ENCODE data around the gene WASF3. TPM values are rescaled to one million over a fixed set of nuclear protein-coding genes. Genes with fewer than 3 reads are reported as not detected.

The WASF3 gene
- total RNA-seq, 2 donors from 2014 or later, result 11.8 to 14.4 TPM

- Histone ChIP-seq H3K36me3 (no peaks in the 10 kb centered on the region), H3K9me3 (no peaks in the 10 kb centered on the region), H3K27me3 (no peaks in the 10 kb centered on the region), H3K4me1 (peaks cover 0 to 33% of the 10 kb centered on the region in 2 donors), H3K27ac (peak overlapping the region; percentile 22 to 70), H3K4me3 (peak overlapping the region; percentile 73 to 79)
- TF ChIP-seq CTCF (IDR thresholded peaks at IDR 0.05), result no peak
- DNase-seq (ENCODE audit: low spot score), result no peak
Measured at GRCh38 chr13:26558074-26558805, 757 bp downstream of the WASF3 start.

- no peak overlapping the region for H3K27ac ChIP-seq
- DNase-seq (ENCODE audit: low spot score), result no peak
- H3K4me3 ChIP-seq, result peak overlapping the region; percentile 73 to 79
- TF ChIP-seq CTCF (IDR thresholded peaks at IDR 0.05), result no peak
- H3K27me3 ChIP-seq, result no peaks in the 10 kb centered on the region
- H3K36me3 ChIP-seq, result no peaks in the 10 kb centered on the region
- peaks cover 0 to 33% of the 10 kb centered on the region in 2 donors for H3K4me1 ChIP-seq
- H3K9me3 ChIP-seq, result no peaks in the 10 kb centered on the region
Measured at GRCh38 chr13:26558987-26559386, 1.5 kb downstream of the WASF3 start.

- no peaks in the 10 kb centered on the region for H3K27me3 ChIP-seq
- peaks cover 0 to 33% of the 10 kb centered on the region in 2 donors for H3K4me1 ChIP-seq
- no peak for DNase-seq (ENCODE audit: low spot score)
- no peak for TF ChIP-seq CTCF (IDR thresholded peaks at IDR 0.05)
- H3K9me3 ChIP-seq, result no peaks in the 10 kb centered on the region
- H3K27ac ChIP-seq, result peak overlapping the region in 1 of 2 donors; percentile 60
- H3K4me3 ChIP-seq, result no peak overlapping the region
- H3K36me3 ChIP-seq, result no peaks in the 10 kb centered on the region
Measured at GRCh38 chr13:26560456-26560855, 3.0 kb downstream of the WASF3 start.

- H3K27me3 ChIP-seq, result no peaks in the 10 kb centered on the region
- peak overlapping the region; percentile 24 to 60 for H3K27ac ChIP-seq
- peaks cover 0 to 33% of the 10 kb centered on the region in 2 donors for H3K4me1 ChIP-seq
- no peaks in the 10 kb centered on the region for H3K9me3 ChIP-seq
- no peaks in the 10 kb centered on the region for H3K36me3 ChIP-seq
- H3K4me3 ChIP-seq, result no peak overlapping the region
- TF ChIP-seq CTCF (IDR thresholded peaks at IDR 0.05), result no peak
- no peak for DNase-seq (ENCODE audit: low spot score)
Measured at GRCh38 chr13:26561067-26561466, 3.6 kb downstream of the WASF3 start.

GRCh38 chr13:26561651-26562511 lies 4.4 kb downstream of the WASF3 start:
- Histone ChIP-seq H3K4me1 (peaks cover 0 to 33% of the 10 kb centered on the region in 2 donors), H3K36me3 (no peaks in the 10 kb centered on the region), H3K27me3 (no peaks in the 10 kb centered on the region), H3K27ac (peak overlapping the region; percentile 24 to 60), H3K9me3 (no peaks in the 10 kb centered on the region), H3K4me3 (no peak overlapping the region)
- no peak for TF ChIP-seq CTCF (IDR thresholded peaks at IDR 0.05)
- no peak for DNase-seq (ENCODE audit: low spot score)

All from right atrium auricular region (tissue), 2 donors.